Keratinocyte (primary cell): ENCODE results near the gene WTAP. TPM values are rescaled to one million over a fixed set of nuclear protein-coding genes. Genes with fewer than 3 reads are reported as not detected.

Source experiments
- DNase-seq: peaks from one replicate; pipeline ENCODE4 v3.0.0-alpha.2; 2011; ENCODE audit warnings: low read depth, missing footprints, low spot score
- FAIRE-seq: peaks from 2 replicates; lab custom pipeline; 2011; peaks lifted over from hg19 to GRCh38; lab: Jason Lieb, UNC
- H2AFZ ChIP-seq: 2 replicates; pipeline ENCODE4 v1.6.0; 2012; ENCODE audit warnings: low read length, control low read depth, inconsistent platforms; ENCODE audit not compliant: control insufficient read depth
- H3K27ac ChIP-seq: 2 replicates; pipeline ENCODE4 v1.5.1; 2011; ENCODE audit warnings: low read length; ENCODE audit not compliant: control insufficient read depth, insufficient read depth
- H3K27me3 ChIP-seq: 3 replicates; pipeline ENCODE4 v1.6.0; 2011; ENCODE audit warnings: low read length; ENCODE audit not compliant: control insufficient read depth, insufficient read depth; ENCODE audit errors: extremely low read depth
- H3K36me3 ChIP-seq, 2 experiments: 2 replicates in 1 of 2; 3 replicates in 1 of 2; pipeline ENCODE4 v1.5.1; 2011; ENCODE audit warnings: low read length in 2 of 2, mild to moderate bottlenecking in 1 of 2; ENCODE audit not compliant: control insufficient read depth in 2 of 2, insufficient read depth in 2 of 2; ENCODE audit errors: extremely low read depth in 1 of 2
- H3K4me1 ChIP-seq: 3 replicates; pipeline ENCODE4 v1.5.1; 2011; ENCODE audit warnings: low read length; ENCODE audit not compliant: control insufficient read depth, insufficient read depth; ENCODE audit errors: extremely low read depth
- H3K4me2 ChIP-seq: 3 replicates; pipeline ENCODE4 v1.6.0; 2011; ENCODE audit warnings: low read depth, low read length; ENCODE audit not compliant: control insufficient read depth, insufficient read depth; ENCODE audit errors: extremely low read depth
- H3K4me3 ChIP-seq, 3 experiments: fragments of 200-600 bp in 1 of 3; sonication (generic) in 1 of 3; 2 replicates in 2 of 3; 3 replicates in 1 of 3; pipeline ENCODE4 v1.5.1; 2011 to 2016; ENCODE audit warnings: low read length in 3 of 3, mild to moderate bottlenecking in 3 of 3, control low read depth in 2 of 3, inconsistent platforms in 1 of 3, low read depth in 1 of 3, mixed read lengths in 1 of 3, mixed run types in 1 of 3, moderate library complexity in 1 of 3; ENCODE audit not compliant: control insufficient read depth in 2 of 3, insufficient read depth in 2 of 3; ENCODE audit errors: extremely low read depth in 1 of 3
- H3K79me2 ChIP-seq: 2 replicates; pipeline ENCODE4 v1.6.0; 2012; ENCODE audit warnings: low read length; ENCODE audit not compliant: control insufficient read depth, insufficient read depth
- H3K9ac ChIP-seq: 3 replicates; pipeline ENCODE4 v1.6.0; 2011; ENCODE audit warnings: low read length; ENCODE audit not compliant: control insufficient read depth, insufficient read depth; ENCODE audit errors: extremely low read depth
- H3K9me1 ChIP-seq: 3 replicates; pipeline ENCODE4 v1.6.0; 2011; ENCODE audit warnings: low read length; ENCODE audit not compliant: control insufficient read depth, insufficient read depth; ENCODE audit errors: extremely low read depth
- H3K9me3 ChIP-seq: 2 replicates; pipeline ENCODE4 v1.5.1; 2012; ENCODE audit warnings: low read depth, low read length; ENCODE audit not compliant: control insufficient read depth
- H4K20me1 ChIP-seq: 3 replicates; pipeline ENCODE4 v1.6.0; 2011; ENCODE audit warnings: low read length; ENCODE audit not compliant: control insufficient read depth, insufficient read depth; ENCODE audit errors: extremely low read depth
- EZH2 ChIP-seq: IDR thresholded peaks from one replicate; pipeline ENCODE4 v1.6.1; 2012; ENCODE audit warnings: inconsistent platforms, mild to moderate bottlenecking, low read length, moderate library complexity
- dilution Hi-C: fragments of 300-500 bp; cut with MboI; formaldehyde crosslinking; loops from one replicate; pipeline ENCODE4 v1.7.0; 2020; ENCODE audit warnings: low sequenced_read_pairs; ENCODE audit not compliant: extremely low pct_ligation_motif_present
- polyA plus RNA-seq, 5 experiments: library from polyadenylated mRNA; depleted of rRNA in 3 of 5; stranded (reverse) in 3 of 5; stranded (forward) in 1 of 5; unstranded in 1 of 5; fragments of >200 nt; gene quantifications; 1 replicate in 1 of 5; 2 replicates in 3 of 5; 3 replicates in 1 of 5; pipeline versions ENCODE4 v1.2.1 to v1.2.3, GENCODE V29; 2011 to 2012; ENCODE audit warnings: missing spikeins in 2 of 5, low read depth in 1 of 5, low replicate concordance in 1 of 5
- TF ChIP-seq, protein P1 (sequence below), 3 experiments: IDR thresholded peaks in 1 of 3; conservative IDR thresholded peaks in 1 of 3; optimal IDR thresholded peaks in 1 of 3; 2 replicates in 2 of 3; 3 replicates in 1 of 3; pipeline versions ENCODE3 to v1.5.1; 2011; ENCODE audit warnings: low read length in 3 of 3, mild to moderate bottlenecking in 3 of 3, moderate library complexity in 2 of 3, control low read depth in 1 of 3, inconsistent platforms in 1 of 3; ENCODE audit not compliant: insufficient read depth in 2 of 3; ENCODE audit errors: extremely low read depth in 1 of 3

Gene WTAP
- polyA plus RNA-seq, 1 donor (not counting 4 experiments of a cell fraction or from before 2014, with no cell fraction given) = 40.2 TPM

DNA sequence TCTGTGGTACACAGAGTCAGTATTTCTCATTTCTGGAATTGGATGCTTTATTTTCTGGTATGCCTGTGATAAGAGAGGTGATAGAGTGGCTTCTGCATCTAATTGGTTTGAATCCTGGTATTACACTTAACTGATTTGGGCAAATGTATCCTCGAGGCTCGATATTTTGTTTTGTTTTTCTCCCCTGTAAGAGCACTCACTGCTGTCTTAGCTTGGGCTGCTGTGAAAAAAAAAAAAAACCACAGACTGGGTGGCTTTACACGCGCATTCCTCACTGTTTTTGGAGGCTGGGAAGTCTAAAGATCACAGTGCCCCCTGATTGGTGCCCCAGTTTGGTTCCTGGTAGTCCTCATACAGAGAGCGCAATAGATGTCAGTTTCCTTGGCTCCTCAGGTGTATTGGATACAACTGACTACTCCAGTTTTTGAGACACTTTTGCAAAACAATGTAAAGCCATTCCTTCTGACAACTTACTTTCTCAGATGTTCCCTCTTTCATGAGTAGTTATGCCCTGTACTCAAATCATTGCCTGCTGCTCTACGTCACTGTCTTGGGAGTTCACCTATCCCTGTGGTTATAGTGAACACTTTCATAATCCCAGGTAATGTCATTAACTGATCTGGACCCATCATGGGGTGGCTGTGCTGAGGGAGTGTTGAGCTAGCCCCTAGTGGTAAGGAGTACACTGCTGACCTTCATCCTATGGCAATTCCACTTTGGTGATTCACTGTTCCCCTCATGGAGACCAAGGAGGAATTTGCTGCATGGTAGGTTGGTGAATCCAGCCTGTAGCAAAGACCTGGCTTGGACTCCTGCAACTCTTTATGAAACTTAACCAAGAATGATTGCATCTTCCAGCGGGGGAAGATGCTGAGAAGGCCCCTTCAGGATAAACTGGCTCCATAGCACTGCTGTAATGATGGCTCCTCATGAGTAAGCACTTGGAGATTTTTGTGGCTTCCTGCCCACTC lies 31.0 kb downstream of the WTAP start:
- peaks cover 29% of the 10 kb centered on the region for H3K4me1 ChIP-seq
- dilution Hi-C loops = no loop called here
- no peaks in the 10 kb centered on the region for H3K9me3 ChIP-seq
- FAIRE-seq = peak; percentile 87
- DNase-seq = peak; percentile 30
- H3K9me1 ChIP-seq = peaks cover 2% of the 10 kb centered on the region
- H3K4me2 ChIP-seq = peak overlapping the region; percentile 9
- peaks cover 15% of the 10 kb centered on the region for H3K79me2 ChIP-seq
- H3K9ac ChIP-seq = no peak overlapping the region
- H3K27ac ChIP-seq = peak overlapping the region; percentile 2
- no peaks in the 10 kb centered on the region for H3K27me3 ChIP-seq
- H2AFZ ChIP-seq = no peak overlapping the region
- H4K20me1 ChIP-seq = no peaks in the 10 kb centered on the region
- H3K4me3 ChIP-seq = no peak overlapping the region
- TF ChIP-seq, protein P1, sequence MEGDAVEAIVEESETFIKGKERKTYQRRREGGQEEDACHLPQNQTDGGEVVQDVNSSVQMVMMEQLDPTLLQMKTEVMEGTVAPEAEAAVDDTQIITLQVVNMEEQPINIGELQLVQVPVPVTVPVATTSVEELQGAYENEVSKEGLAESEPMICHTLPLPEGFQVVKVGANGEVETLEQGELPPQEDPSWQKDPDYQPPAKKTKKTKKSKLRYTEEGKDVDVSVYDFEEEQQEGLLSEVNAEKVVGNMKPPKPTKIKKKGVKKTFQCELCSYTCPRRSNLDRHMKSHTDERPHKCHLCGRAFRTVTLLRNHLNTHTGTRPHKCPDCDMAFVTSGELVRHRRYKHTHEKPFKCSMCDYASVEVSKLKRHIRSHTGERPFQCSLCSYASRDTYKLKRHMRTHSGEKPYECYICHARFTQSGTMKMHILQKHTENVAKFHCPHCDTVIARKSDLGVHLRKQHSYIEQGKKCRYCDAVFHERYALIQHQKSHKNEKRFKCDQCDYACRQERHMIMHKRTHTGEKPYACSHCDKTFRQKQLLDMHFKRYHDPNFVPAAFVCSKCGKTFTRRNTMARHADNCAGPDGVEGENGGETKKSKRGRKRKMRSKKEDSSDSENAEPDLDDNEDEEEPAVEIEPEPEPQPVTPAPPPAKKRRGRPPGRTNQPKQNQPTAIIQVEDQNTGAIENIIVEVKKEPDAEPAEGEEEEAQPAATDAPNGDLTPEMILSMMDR (optimal IDR thresholded peaks at IDR 0.05 in 1 of 3, IDR thresholded peaks at IDR 0.05 in 1 of 3, conservative IDR thresholded peaks at IDR 0.05 in 1 of 3; ENCODE audit: extremely low read depth in 1 of 3, insufficient read depth in 2 of 3, low read length in 3 of 3) = peak in 2 of 3 experiments; percentile 31 to 35
- TF ChIP-seq EZH2 = no peak
- peaks cover 13 to 31% of the 10 kb centered on the region in 2 experiments for H3K36me3 ChIP-seq

DNA sequence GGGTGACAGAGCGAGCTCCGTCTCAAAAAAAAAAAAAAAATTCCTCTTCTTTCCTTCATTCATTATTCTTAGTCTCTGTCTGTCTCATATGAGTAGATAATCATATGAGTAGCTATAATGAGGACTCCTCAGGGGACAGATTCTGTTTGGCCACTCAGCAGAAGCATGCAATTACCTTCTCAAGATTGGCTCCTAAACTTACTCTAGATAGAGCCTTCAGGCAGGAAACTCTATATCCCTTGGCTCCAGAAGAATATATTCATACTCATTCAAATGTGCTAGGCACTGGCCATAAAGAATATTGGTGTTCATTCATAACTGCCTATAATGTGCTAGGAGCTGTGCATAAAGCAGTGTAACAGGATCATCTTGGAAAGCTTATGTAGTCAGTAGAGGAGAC lies 32.3 kb downstream of the WTAP start:
- FAIRE-seq (no peak), DNase-seq (no peak)
- Histone ChIP-seq H3K27me3 (no peaks in the 10 kb centered on the region), H3K9me1 (peaks cover 2% of the 10 kb centered on the region), H2AFZ (no peak overlapping the region), H3K4me2 (no peak overlapping the region), H3K9me3 (no peaks in the 10 kb centered on the region), H3K27ac (no peak overlapping the region), H3K9ac (no peak overlapping the region), H3K4me3 (no peak overlapping the region), H4K20me1 (no peaks in the 10 kb centered on the region), H3K36me3 (peaks cover 10 to 26% of the 10 kb centered on the region in 2 experiments), H3K4me1 (peaks cover 33% of the 10 kb centered on the region), H3K79me2 (peaks cover 23% of the 10 kb centered on the region)
- no peak for TF ChIP-seq EZH2
- TF ChIP-seq, protein P1 (optimal IDR thresholded peaks at IDR 0.05 in 1 of 3, IDR thresholded peaks at IDR 0.05 in 1 of 3, conservative IDR thresholded peaks at IDR 0.05 in 1 of 3; ENCODE audit: extremely low read depth in 1 of 3, insufficient read depth in 2 of 3, low read length in 3 of 3) = no peak
- dilution Hi-C loops = no loop called here
